ENCODE data around the gene TMEM234.

TMEM234 gene

DNA sequence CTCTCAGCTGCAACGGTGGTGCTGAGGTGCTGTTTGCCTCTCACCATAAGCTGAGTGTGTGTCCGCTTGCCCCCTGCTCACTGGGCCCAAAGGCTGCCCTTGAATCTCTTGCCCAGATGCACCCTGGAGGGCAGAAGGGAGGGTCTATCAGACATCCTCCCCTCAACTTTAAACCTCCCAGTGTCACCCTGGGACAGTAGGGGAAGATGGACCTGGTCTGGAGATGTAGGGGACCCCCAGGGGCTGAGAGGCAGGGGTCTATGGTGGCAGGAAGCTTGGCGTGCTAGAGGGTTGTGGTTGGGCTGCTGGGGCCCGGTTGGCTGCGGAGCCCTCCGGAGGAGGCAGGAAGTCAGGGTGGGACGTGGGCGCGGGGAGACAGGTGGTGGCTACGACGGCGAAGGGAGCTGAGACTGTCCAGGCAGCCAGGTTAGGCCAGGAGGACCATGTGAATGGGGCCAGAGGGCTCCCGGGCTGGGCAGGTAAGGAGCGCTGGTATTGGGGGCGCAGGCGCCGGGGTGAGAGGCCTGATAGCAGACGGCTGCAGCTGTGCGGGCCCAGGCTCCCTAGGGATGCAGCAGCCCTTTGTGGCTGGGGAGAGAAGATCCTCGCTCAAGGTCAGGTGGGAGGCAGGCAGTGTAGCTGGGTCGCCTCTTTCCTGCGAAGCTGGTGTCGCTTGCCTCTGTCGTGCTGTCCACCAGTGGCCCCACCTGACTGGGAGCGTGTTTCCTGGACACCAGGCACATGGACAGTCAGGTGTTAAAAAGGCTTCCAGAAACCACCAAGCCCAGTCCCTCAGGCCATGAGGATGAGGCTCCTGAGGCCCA lies 29.0 kb upstream of the TMEM234 start, which contains the start of gene LCK:
TSS of gene LCK (plus strand) at position 373 of the 824 bp plus-strand sequence. CDS start 23,065 bp downstream, outside the sequence.
- Histone ChIP-seq H3K36me3 (ENCODE audit: control insufficient read depth, insufficient read depth, low read length) (no peaks in the 10 kb centered on the region), H3K9ac (ENCODE audit: low read depth, low read length) (no peak within 1 kb of the TSS), H3K27me3 (ENCODE audit: control insufficient read depth, insufficient read depth, low read length) (no peaks in the 10 kb centered on the region), H3K4me3 (ENCODE audit: low read depth, low read length) (no peak within 1 kb of the TSS), H3K9me3 (ENCODE audit: control insufficient read depth, insufficient read depth, low read length) (no peaks in the 10 kb centered on the region), H3K27ac (ENCODE audit: low read depth, low read length) (no peak within 1 kb of the TSS), H3K4me1 (ENCODE audit: control insufficient read depth, insufficient read depth, low read length) (peaks cover 17% of the 10 kb centered on the region)

GRCh38 chr1:32249831-32250525 lies 27.8 kb upstream of the TMEM234 start:
- Histone ChIP-seq H3K4me3 (ENCODE audit: low read depth, low read length) (no peak overlapping the region), H3K27ac (ENCODE audit: low read depth, low read length) (no peak overlapping the region), H3K4me1 (ENCODE audit: control insufficient read depth, insufficient read depth, low read length) (peaks cover 17% of the 10 kb centered on the region)

DNA sequence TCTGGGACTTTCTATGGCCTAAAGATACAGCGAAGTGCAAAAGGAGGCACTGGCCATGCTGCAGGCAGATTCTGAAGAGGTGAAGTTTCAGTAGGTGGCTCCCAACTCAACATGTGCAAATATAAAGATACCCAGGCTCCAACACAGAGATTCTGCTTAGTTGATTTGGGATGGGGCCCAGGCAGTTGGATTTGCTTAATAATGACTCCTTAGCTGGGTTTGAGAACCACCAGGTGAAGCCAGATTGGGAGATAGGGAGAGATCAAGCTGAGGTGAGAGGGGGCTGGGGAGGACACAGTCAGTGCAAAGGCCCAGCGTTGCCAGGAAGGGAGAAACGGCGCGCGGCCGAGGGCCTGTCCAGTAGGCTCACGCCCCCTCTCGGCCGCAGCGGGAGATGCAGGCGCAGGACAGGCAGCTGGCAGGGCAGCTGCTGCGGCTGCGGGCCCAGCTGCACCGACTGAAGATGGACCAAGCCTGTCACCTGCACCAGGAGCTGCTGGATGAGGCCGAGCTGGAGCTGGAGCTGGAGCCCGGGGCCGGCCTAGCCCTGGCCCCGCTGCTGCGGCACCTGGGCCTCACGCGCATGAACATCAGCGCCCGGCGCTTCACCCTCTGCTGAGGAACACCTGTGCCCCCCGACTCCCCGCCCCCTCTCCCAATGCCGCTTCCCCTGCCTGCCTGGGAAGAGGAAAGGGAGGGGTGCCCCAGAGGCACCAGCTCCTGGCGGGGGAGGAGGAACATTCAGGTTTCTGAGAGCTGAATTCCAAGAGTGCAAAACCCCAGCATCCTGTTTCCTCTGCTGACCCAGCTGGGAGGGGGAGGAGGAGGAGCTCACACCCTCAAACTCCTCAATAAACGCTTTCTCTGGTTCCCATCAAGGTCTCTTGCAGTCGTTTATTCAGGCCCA lies 26.1 kb upstream of the TMEM234 start:
- H3K27me3 ChIP-seq (ENCODE audit: control insufficient read depth, insufficient read depth, low read length) = no peaks in the 10 kb centered on the region
- peak overlapping the region; percentile 52 for H3K27ac ChIP-seq (ENCODE audit: low read depth, low read length)
- H3K9me3 ChIP-seq (ENCODE audit: control insufficient read depth, insufficient read depth, low read length) = no peaks in the 10 kb centered on the region
- no peaks in the 10 kb centered on the region for H3K36me3 ChIP-seq (ENCODE audit: control insufficient read depth, insufficient read depth, low read length)
- peak overlapping the region; percentile 52 for H3K4me3 ChIP-seq (ENCODE audit: low read depth, low read length)
- no peak overlapping the region for H3K9ac ChIP-seq (ENCODE audit: low read depth, low read length)
- H3K4me1 ChIP-seq (ENCODE audit: control insufficient read depth, insufficient read depth, low read length) = peaks cover 17% of the 10 kb centered on the region

More at GRCh38 chr1:32249831-32250525, 27.8 kb upstream of the TMEM234 start:
- no peaks in the 10 kb centered on the region for H3K36me3 ChIP-seq (ENCODE audit: control insufficient read depth, insufficient read depth, low read length)
- no peaks in the 10 kb centered on the region for H3K27me3 ChIP-seq (ENCODE audit: control insufficient read depth, insufficient read depth, low read length)
- no peak overlapping the region for H3K9ac ChIP-seq (ENCODE audit: low read depth, low read length)
- H3K9me3 ChIP-seq (ENCODE audit: control insufficient read depth, insufficient read depth, low read length) = no peaks in the 10 kb centered on the region

DNA sequence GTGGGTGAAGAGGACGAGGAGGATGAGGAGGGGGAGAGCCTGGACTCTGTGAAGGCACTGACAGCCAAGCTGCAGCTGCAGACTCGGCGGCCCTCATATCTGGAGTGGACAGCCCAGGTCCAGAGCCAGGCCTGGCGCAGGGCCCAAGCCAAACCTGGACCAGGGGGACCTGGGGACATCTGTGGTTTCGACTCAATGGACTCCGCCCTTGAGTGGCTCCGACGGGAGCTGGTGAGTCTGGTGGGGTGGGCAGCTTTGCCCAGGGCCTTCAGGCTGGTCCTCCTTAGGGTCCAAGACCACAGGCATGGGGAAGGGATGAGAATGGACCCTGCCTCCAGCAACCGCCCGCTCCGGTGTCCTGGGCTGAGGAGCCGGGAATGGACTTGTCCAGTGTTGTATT lies 25.3 kb upstream of the TMEM234 start:
- peaks cover 19% of the 10 kb centered on the region for H3K4me1 ChIP-seq (ENCODE audit: control insufficient read depth, insufficient read depth, low read length)
- H3K4me3 ChIP-seq (ENCODE audit: low read depth, low read length) = no peak overlapping the region
- H3K27ac ChIP-seq (ENCODE audit: low read depth, low read length) = no peak overlapping the region
- H3K27me3 ChIP-seq (ENCODE audit: control insufficient read depth, insufficient read depth, low read length) = no peaks in the 10 kb centered on the region
- no peak overlapping the region for H3K9ac ChIP-seq (ENCODE audit: low read depth, low read length)
- H3K9me3 ChIP-seq (ENCODE audit: control insufficient read depth, insufficient read depth, low read length) = no peaks in the 10 kb centered on the region
- H3K36me3 ChIP-seq (ENCODE audit: control insufficient read depth, insufficient read depth, low read length) = no peaks in the 10 kb centered on the region

DNA sequence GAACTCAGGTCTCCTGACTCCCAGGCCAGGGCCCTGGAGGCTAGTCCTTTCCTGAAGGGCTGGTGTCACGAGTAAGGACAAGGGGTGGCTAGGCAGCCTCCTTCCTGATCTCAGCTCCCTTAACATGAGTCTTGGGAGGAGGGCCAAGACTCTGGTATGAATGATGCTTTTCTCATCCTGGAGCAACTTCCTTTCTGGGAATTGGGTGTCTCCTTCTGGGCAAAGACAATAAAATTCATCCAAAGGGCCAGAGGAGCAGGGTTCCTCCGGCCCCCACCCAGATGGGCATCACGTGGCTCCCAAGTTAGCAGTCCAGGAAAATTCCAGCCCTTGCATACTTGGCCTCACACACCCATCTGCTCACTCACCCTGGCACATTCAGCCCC lies 24.7 kb upstream of the TMEM234 start, which contains the start of gene FAM167B:
TSS of gene FAM167B (plus strand) at position 335 of the 386 bp plus-strand sequence. CDS start 200 bp downstream, outside the sequence.
- Histone ChIP-seq H3K9ac (ENCODE audit: low read depth, low read length) (no peak within 1 kb of the TSS), H3K4me1 (ENCODE audit: control insufficient read depth, insufficient read depth, low read length) (peaks cover 19% of the 10 kb centered on the region), H3K36me3 (ENCODE audit: control insufficient read depth, insufficient read depth, low read length) (no peaks in the 10 kb centered on the region), H3K9me3 (ENCODE audit: control insufficient read depth, insufficient read depth, low read length) (no peaks in the 10 kb centered on the region), H3K27ac (ENCODE audit: low read depth, low read length) (no peak within 1 kb of the TSS), H3K4me3 (ENCODE audit: low read depth, low read length) (no peak within 1 kb of the TSS), H3K27me3 (ENCODE audit: control insufficient read depth, insufficient read depth, low read length) (no peaks in the 10 kb centered on the region)

GRCh38 chr1:32242341-32242851 lies 20.2 kb upstream of the TMEM234 start:
- Histone ChIP-seq H3K9me3 (ENCODE audit: control insufficient read depth, insufficient read depth, low read length) (no peaks in the 10 kb centered on the region), H3K9ac (ENCODE audit: low read depth, low read length) (no peak overlapping the region), H3K4me3 (ENCODE audit: low read depth, low read length) (no peak overlapping the region), H3K36me3 (ENCODE audit: control insufficient read depth, insufficient read depth, low read length) (no peaks in the 10 kb centered on the region), H3K4me1 (ENCODE audit: control insufficient read depth, insufficient read depth, low read length) (peaks cover 10% of the 10 kb centered on the region), H3K27ac (ENCODE audit: low read depth, low read length) (no peak overlapping the region), H3K27me3 (ENCODE audit: control insufficient read depth, insufficient read depth, low read length) (no peaks in the 10 kb centered on the region)

DNA sequence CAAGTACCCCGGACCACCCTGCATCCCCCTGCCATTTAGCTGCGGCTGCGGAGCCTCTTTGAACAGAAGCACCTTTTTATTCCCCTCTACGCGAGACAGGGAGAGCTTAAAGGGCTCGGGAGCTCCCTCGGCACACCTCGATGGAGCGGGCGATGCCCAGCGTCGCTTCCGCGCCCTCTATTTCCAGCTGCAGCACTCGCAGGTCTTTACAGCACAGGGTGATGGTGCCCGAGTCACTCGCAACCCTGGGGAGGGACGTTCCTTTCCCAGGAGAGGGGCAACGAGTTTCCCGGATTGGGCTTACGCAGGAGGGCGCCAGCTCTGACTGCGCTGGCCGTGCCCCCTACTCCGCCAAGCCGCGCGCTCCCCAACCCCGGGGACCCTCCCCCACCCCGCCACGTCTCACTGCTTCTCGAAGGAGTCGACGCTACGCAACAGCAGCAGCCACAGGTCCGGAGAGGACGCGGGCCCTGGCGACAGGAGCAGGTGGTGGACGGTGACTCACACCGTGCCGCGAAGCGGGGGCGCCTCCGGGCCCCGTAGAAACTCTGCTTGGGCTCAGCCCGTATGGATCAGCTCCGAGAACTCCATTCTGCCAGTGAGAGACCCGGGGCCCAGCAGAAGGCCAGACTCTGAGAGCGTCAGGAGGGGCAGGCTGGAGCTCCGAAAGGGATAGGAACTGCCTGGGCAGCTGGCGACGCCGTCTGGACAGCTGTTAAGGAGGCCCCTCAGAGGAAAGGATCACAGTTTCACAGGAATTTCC lies 19.0 kb upstream of the TMEM234 start:
- no peaks in the 10 kb centered on the region for H3K9me3 ChIP-seq (ENCODE audit: control insufficient read depth, insufficient read depth, low read length)
- H3K27me3 ChIP-seq (ENCODE audit: control insufficient read depth, insufficient read depth, low read length) = no peaks in the 10 kb centered on the region
- H3K4me3 ChIP-seq (ENCODE audit: low read depth, low read length) = peak overlapping the region; percentile 86
- H3K36me3 ChIP-seq (ENCODE audit: control insufficient read depth, insufficient read depth, low read length) = no peaks in the 10 kb centered on the region
- H3K27ac ChIP-seq (ENCODE audit: low read depth, low read length) = peak overlapping the region; percentile 89
- peak overlapping the region; percentile 31 for H3K9ac ChIP-seq (ENCODE audit: low read depth, low read length)
- H3K4me1 ChIP-seq (ENCODE audit: control insufficient read depth, insufficient read depth, low read length) = peaks cover 10% of the 10 kb centered on the region

GRCh38 chr1:32240140-32240951 lies 18.2 kb upstream of the TMEM234 start:
- Histone ChIP-seq H3K9ac (ENCODE audit: low read depth, low read length) (peak overlapping the region; percentile 80), H3K9me3 (ENCODE audit: control insufficient read depth, insufficient read depth, low read length) (no peaks in the 10 kb centered on the region), H3K27ac (ENCODE audit: low read depth, low read length) (peak overlapping the region; percentile 89), H3K4me1 (ENCODE audit: control insufficient read depth, insufficient read depth, low read length) (peaks cover 10% of the 10 kb centered on the region), H3K27me3 (ENCODE audit: control insufficient read depth, insufficient read depth, low read length) (no peaks in the 10 kb centered on the region), H3K4me3 (ENCODE audit: low read depth, low read length) (peak overlapping the region; percentile 86), H3K36me3 (ENCODE audit: control insufficient read depth, insufficient read depth, low read length) (no peaks in the 10 kb centered on the region)

GRCh38 chr1:32239790-32240139 lies 17.6 kb upstream of the TMEM234 start:
- peak overlapping the region; percentile 80 for H3K9ac ChIP-seq (ENCODE audit: low read depth, low read length)
- H3K36me3 ChIP-seq (ENCODE audit: control insufficient read depth, insufficient read depth, low read length) = peaks cover 2% of the 10 kb centered on the region
- H3K27ac ChIP-seq (ENCODE audit: low read depth, low read length) = peak overlapping the region; percentile 89

More at GRCh38 chr1:32239790-32240139, 17.6 kb upstream of the TMEM234 start:
- Histone ChIP-seq H3K4me3 (ENCODE audit: low read depth, low read length) (peak overlapping the region; percentile 86), H3K9me3 (ENCODE audit: control insufficient read depth, insufficient read depth, low read length) (no peaks in the 10 kb centered on the region), H3K4me1 (ENCODE audit: control insufficient read depth, insufficient read depth, low read length) (peaks cover 10% of the 10 kb centered on the region), H3K27me3 (ENCODE audit: control insufficient read depth, insufficient read depth, low read length) (no peaks in the 10 kb centered on the region)
